HG03469 (cell line): ENCODE data around the gene LEF1.
"Not testable (repeated sequence)": the region's sequence is repeated elsewhere in the genome, so short reads cannot be mapped to it uniquely, and the experiment has no call there.

Experiments used
- ATAC-seq: cut with Tn5 transposase; IDR thresholded peaks from one replicate; pipeline ENCODE4 v1.9.1; 2021; ENCODE audit warnings: mild to moderate bottlenecking, moderate library complexity, moderate number of reproducible peaks; ENCODE audit not compliant: unreplicated experiment

LEF1 gene

GRCh38 chr4:108042927-108043326 lies 125.8 kb downstream of the LEF1 start:
- no peak for ATAC-seq

DNA sequence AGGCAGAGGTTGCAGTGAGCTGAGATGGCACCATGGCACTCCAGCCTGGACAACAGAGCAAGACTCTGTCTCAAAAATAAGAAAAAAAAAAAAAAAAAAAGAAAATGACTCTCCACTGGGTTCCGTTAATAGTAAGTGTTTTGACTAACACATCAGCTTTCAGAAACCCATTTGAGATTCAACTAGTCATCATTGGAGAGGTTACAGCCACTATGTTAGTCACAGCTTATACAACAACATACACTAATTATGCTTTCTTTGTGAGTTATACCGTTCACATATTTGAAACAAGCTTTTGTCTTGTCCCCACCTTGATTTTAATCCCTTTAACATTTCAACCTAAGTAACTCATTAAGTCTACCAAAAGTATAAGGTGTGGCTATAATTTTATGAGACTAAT lies 130.8 kb downstream of the LEF1 start:
- no peak for ATAC-seq

DNA sequence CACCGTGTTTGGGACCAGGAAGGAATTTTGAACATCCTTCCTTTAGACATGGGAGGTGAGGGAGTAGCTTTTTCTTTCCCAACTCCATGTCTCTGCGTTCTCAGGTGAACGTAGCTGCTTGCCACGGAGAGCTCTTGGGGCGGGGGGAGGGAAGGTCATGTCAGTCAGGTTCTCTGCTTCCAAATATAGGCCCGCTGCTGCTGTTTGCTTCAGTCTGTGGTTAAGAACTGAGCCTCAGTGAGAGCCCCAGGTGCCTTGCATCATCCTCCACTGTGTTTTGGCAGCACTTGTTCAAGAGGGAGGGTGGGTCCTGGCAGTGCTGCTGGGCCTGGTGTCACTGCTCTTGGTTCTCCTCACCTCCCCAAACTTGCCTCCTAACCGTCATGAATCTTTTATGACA lies 132.5 kb downstream of the LEF1 start:
- peak; percentile 91 for ATAC-seq

GRCh38 chr4:108035691-108036090 lies 133.0 kb downstream of the LEF1 start:
- ATAC-seq = no peak

DNA sequence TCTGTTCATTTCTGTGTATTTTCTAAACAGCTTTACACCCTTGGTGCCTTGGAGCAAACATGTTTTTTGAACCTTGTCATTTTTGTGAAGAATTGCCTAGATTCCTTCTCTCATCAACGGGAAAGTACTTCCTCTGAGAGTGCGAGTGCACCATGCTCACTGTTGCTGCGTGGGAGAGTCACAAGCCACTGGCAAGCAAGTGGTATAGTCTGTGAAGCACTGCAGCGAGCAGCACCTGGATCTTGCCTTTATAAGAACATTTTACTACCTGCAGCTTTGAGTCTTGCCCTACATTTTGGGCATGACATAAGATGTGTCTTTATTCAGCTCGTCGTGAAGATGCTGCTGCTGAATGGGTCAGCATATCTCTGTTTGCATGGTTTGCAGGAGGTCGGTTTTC lies 134.2 kb downstream of the LEF1 start:
- ATAC-seq = no peak

- no peak for ATAC-seq
Observed at GRCh38 chr4:108033348-108033747, 135.4 kb downstream of the LEF1 start.

GRCh38 chr4:108031427-108032083 lies 137.2 kb downstream of the LEF1 start:
- ATAC-seq = no peak

DNA sequence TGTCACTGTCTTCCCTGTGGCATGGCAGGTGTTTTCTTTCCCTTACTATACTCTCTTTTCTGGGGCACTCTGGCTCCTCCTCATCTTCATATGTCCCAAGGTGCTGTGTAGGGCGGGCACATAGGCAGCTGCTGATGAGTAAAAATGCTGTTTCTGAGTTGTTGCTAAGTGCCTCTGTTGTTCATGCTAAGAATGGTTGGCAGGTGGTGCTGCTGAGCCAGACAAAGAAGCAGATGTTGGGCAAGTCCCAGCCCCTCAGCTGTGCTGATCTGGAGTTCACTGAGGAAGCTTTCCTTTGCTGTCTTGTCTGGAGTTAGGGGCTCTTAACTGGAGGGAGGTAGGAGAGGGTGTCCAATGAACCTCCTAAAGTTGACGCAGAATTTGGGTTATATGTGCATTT lies 138.4 kb downstream of the LEF1 start:
- ATAC-seq = peak; percentile 92

DNA sequence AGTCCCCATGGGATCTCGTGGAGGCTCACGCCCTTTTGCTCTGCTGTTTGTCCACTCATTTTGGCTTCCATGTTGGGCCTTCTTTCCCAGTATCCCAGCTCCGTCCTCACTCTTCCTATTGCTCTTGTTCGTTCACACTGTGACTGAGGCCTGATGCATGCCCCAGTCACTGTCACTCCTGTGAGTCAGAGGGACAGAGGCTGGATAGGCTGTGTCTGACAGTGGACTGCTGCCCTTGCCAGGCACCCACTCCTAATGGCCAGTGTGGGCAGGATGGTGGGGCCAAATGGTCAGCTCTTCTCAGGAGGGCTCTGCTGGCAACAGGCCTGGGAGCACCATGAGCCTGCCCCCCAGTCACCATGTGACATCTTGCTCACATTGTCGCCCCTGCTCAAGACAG lies 139.0 kb downstream of the LEF1 start:
- ATAC-seq = no peak

GRCh38 chr4:108029016-108029720 lies 139.6 kb downstream of the LEF1 start:
- no peak for ATAC-seq

DNA sequence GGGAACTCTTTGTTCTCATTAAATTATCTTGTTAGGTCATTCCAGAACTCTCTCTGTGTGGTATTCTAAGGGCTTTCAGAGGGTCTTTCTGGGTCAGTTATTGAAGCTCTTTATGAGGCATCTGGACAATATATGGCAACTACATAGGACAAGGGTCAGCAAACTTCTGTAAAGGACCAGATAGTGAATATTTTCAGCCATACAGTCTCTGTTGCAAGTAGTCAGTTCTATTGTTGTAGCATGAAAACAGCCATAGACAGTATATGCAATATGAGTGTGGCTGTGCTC lies 143.9 kb downstream of the LEF1 start:
- ATAC-seq = no peak

- no peak for ATAC-seq
Observed at GRCh38 chr4:108024085-108024877, 144.5 kb downstream of the LEF1 start.

- no peak for ATAC-seq
Observed at GRCh38 chr4:108018884-108019187, 149.9 kb downstream of the LEF1 start.

DNA sequence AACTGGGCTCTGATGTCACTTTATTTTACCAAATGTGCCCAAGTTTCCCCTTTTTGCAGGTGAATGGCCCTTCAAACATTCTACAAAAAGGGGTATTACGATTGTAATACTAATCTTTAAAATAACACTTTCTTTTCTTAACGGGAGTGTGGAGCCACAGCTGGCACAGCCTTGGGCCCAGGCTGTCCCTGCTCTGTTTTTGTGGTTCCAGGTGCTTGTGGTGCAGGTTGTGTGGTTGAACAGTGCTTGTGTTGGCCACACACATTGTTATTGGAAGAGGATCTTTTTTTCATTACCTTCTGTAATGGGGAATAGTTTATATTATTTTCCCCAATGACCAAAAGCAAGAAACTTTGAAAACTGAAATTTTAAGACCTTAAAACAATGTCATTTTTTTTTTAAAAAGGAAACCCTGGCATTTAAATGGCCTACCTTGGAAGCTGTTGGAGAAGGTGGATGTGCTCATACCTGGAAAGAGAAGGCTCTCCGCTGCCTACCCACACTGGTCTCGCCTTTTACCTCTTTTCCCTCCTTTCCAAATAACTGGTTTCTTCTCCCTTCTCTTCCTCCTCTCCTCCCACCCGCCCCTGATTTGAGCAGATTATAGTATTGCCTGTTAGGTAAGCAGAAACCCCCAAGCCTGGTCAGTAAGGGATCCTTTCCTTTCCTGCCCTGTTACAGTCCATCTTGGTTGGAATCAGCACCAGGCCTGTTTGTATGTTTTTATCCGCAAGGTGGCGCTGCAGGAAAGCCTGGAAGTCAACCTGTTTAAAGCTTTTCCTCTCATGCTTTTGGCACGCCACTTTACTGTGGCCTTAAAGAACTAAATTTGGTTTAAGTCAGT lies 150.5 kb downstream of the LEF1 start:
- peak; percentile 65 for ATAC-seq

GRCh38 chr4:108013955-108014354 lies 154.8 kb downstream of the LEF1 start:
- no peak for ATAC-seq

- no peak for ATAC-seq
Observed at GRCh38 chr4:108013327-108013726, 155.4 kb downstream of the LEF1 start.

DNA sequence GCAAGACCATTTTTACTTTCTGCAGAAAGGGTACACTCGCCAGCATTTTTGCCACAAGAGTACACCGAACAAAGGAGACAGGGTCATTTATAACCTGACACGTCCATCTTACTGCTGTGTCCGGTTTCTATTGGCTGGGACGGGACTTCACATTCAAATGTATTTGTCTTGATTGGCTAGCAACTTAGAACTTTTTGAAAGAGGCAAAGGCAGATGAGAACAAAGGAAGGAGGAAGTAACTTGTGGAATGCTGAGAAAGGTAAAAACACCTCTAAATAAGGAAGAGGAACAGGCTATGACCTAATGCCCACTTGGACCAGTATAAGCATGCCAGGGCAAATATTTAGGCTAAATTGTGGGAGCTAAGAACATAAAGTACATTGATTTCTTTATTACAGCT lies 156.3 kb downstream of the LEF1 start:
- ATAC-seq = not testable (repeated sequence)

- ATAC-seq = no peak
Observed at GRCh38 chr4:108010167-108010566, 158.6 kb downstream of the LEF1 start.

- ATAC-seq = no peak
Observed at GRCh38 chr4:108008721-108009120, 160.0 kb downstream of the LEF1 start.

DNA sequence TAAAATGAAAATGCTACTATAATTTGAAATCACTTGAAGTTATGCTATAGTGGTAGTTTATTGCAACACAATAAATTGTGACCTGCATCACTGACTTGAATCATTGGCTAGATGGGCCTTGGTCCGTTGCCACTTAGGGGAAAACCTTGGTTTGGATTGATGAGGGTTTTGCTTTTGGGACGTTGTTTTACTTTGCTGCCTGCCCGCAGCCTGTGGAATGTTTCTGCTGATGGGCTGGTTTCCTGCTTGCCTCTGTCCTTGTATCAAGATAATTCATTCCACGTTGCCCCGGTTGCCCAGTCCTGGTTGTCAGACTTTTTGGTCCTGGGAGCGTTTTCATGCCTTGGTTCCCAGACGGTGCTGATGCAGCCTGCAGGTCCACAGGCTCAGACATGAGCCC lies 160.7 kb downstream of the LEF1 start:
- ATAC-seq = no peak

GRCh38 chr4:108006361-108006760 lies 162.4 kb downstream of the LEF1 start:
- ATAC-seq = no peak
